LNCAP (cell line): ENCODE data around the gene STK38L.

Experiments
- TF ChIP-seq, protein P1 (sequence below): fragments of 450-650 bp; IDR thresholded peaks from 2 replicates; pipeline ENCODE4 v1.5.1; 2017; ENCODE audit warnings: mild to moderate bottlenecking

STK38L gene

GRCh38 chr12:27331927-27332324 is 87.8 kb downstream of the STK38L start:
- TF ChIP-seq, protein P1, sequence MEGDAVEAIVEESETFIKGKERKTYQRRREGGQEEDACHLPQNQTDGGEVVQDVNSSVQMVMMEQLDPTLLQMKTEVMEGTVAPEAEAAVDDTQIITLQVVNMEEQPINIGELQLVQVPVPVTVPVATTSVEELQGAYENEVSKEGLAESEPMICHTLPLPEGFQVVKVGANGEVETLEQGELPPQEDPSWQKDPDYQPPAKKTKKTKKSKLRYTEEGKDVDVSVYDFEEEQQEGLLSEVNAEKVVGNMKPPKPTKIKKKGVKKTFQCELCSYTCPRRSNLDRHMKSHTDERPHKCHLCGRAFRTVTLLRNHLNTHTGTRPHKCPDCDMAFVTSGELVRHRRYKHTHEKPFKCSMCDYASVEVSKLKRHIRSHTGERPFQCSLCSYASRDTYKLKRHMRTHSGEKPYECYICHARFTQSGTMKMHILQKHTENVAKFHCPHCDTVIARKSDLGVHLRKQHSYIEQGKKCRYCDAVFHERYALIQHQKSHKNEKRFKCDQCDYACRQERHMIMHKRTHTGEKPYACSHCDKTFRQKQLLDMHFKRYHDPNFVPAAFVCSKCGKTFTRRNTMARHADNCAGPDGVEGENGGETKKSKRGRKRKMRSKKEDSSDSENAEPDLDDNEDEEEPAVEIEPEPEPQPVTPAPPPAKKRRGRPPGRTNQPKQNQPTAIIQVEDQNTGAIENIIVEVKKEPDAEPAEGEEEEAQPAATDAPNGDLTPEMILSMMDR = no peak

DNA sequence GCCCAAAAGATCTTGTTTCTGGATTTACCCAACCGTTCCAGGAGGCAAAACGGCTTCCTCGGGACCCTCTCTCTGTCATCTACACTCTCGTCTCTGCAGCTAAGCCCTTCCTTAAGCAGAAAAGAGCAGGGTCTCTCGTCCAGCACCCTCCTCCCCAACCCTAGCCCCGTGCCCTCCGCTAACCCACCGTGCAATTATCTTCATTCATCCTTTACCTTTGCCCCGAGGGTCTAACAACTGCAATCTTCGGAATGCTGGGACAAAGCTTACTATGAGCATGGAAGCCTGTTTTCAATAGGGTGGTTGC is 88.3 kb downstream of the STK38L start:
- TF ChIP-seq, protein P1 = no peak

GRCh38 chr12:27332714-27333402 is 88.8 kb downstream of the STK38L start, which contains the start of gene BMAL2:
TSS of gene BMAL2 (plus strand) at chr12:27332836. CDS start at chr12:27333073, 237 bp downstream.
- TF ChIP-seq, protein P1 = no peak

GRCh38 chr12:27333403-27334009 is 89.4 kb downstream of the STK38L start:
- TF ChIP-seq, protein P1 = no peak

- TF ChIP-seq, protein P1 = no peak
Observed at GRCh38 chr12:27334042-27334720, 90.1 kb downstream of the STK38L start.

DNA sequence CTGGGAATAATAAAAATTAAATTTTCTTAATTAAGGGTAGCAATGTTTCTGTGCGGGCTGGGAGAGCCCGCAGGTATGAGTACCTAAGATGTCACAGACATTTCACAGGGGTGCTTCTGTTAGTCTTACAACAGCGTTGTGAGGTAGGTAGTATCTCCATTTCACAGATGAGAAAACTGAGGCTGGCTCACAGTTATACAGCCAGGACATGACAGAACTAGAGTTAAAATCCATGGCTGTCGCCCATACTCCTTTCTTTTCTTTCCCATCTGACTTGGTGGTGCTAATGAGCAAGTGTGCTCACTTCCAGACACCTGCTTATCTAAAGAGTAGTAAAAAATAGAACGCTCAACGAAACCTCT is 90.6 kb downstream of the STK38L start:
- TF ChIP-seq, protein P1 = no peak

DNA sequence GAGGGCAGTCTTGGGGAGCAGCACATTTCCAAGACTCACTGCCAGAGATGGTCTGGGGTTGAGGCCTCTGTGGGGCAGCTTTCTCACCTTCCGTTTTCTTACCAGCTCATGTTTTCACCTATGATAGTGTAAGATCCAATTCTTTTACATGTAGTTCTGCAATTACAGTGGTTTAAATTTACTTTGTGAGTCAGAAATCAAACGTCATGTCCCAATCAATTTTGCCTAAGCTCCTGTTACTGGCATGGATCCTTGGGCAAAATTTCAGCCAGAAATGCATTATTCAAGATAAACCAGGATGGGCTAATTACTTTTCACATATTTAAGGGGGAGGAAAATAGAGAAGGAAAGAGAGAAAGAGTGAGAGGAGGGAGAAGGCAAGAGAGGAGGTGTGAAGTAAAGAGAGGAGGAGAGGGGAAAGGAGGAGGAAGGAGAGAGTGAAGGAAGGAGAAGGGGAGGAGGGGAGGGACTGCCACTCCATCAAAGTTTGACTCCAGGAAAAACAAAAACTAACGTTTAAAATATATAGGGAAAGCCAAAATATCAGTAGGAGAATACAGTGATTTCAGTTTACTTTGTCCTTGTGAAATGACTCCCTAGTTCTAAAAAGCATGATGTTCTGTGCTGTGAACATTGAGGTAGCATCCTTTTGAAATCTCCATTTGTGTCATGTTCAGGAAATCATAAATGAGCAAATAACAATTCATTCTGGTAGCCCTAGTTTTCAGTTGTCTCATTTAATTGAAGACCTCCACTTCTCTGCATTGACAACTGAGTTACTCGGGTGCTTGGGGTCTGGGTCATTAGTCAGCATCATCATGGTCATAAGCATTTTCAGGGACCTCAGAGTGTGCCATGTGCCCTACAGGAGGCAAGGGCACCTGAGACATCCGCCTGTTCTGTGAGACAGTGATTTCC is 91.5 kb downstream of the STK38L start:
- TF ChIP-seq, protein P1 = no peak
